ENCODE data around the gene HSH2D.

Gene HSH2D

DNA sequence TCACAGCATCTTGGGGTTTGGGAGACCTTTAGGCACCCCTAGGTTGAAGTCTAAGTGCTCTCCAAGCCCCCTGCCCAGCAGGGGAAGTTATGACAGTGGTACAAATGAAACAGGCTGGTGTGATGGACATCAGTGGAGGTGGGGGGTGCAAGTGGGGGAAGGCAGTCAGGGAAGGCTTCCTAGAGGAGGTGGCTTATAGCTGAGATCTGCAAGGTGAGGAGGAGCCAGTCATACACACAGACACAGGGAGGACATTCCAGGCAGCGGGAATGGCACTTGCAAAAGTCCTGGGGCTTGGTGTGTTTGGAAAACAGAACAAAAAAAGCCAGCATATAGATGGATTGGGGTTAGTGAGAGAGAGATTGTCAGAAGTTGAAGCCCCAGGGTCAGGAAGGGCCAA lies 11.6 kb downstream of the HSH2D start:
- H3K4me3 ChIP-seq (replicated peaks; ENCODE audit: low read depth, low read length): no peak overlapping the region
- TF ChIP-seq, protein P1, sequence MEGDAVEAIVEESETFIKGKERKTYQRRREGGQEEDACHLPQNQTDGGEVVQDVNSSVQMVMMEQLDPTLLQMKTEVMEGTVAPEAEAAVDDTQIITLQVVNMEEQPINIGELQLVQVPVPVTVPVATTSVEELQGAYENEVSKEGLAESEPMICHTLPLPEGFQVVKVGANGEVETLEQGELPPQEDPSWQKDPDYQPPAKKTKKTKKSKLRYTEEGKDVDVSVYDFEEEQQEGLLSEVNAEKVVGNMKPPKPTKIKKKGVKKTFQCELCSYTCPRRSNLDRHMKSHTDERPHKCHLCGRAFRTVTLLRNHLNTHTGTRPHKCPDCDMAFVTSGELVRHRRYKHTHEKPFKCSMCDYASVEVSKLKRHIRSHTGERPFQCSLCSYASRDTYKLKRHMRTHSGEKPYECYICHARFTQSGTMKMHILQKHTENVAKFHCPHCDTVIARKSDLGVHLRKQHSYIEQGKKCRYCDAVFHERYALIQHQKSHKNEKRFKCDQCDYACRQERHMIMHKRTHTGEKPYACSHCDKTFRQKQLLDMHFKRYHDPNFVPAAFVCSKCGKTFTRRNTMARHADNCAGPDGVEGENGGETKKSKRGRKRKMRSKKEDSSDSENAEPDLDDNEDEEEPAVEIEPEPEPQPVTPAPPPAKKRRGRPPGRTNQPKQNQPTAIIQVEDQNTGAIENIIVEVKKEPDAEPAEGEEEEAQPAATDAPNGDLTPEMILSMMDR (IDR thresholded peaks at IDR 0.05; ENCODE audit: low read depth, low read length, missing control alignments): no peak
- DNase-seq (ENCODE audit: extremely low read depth, low read depth): no peak

DNA sequence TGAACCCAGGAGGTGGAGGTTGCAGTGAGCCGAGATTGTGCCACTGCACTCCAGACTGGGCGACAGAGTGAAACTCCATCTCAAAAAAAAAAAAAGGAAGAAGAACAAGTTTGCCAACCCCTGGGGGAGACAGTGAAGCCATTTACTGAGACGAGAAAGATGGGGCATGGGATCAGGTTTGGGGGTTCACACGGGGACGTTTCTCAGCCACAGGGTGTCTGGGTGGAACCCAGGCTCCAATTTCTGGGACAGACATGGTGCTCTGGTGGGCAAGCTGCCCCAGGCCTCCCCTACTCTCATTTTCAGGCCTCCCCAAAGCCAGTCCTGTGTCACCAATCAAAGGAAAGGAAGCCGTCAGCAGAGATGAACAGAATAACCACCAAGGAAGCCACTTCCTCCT lies 13.4 kb downstream of the HSH2D start:
- TF ChIP-seq, protein P1 (IDR thresholded peaks at IDR 0.05; ENCODE audit: low read depth, low read length, missing control alignments): no peak
- no peak overlapping the region for H3K4me3 ChIP-seq (replicated peaks; ENCODE audit: low read depth, low read length)
- no peak for DNase-seq (ENCODE audit: extremely low read depth, low read depth)

DNA sequence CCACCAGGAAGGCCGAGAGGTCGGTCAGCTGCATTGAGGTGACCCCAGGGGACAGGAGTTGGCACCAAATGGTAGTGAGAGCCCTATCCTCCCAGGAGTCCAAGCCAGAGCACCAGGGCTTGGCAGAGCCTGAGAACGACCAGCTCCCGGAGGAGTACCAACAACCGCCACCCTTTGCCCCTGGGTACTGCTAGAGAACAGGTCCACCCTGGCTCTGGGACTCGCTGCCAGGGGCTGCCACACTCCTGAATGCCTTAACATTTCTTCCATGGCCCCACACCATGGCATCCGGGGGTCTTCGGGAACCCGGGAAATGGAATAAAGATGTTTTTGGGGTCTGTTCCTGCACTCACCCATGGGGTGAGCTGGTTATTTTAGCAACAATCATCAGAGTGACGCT lies 14.1 kb downstream of the HSH2D start:
- DNase-seq (ENCODE audit: extremely low read depth, low read depth): no peak
- TF ChIP-seq, protein P1 (IDR thresholded peaks at IDR 0.05; ENCODE audit: low read depth, low read length, missing control alignments): no peak
- H3K4me3 ChIP-seq (replicated peaks; ENCODE audit: low read depth, low read length): no peak overlapping the region

DNA sequence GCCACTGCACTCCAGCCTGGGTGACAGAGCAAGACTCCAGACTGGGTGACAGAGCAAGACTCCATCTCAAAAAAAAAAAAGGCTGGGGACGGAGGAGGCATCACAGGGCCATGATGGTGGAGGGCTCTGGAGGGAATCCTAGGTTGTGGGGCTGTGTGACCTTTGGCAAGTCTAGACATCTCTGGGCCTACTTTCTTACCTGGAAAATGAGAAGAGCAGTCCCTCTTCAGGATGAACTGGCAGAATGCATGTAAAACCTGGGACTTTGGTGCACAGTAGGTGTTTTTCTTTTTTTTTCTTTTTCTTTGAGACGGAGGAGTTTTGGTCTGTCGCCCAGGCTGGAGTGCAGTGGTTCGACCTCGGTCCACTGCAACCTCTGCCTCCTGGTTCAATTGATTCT lies 16.2 kb downstream of the HSH2D start:
- no peak overlapping the region for H3K4me3 ChIP-seq (replicated peaks; ENCODE audit: low read depth, low read length)
- TF ChIP-seq, protein P1 (IDR thresholded peaks at IDR 0.05; ENCODE audit: low read depth, low read length, missing control alignments): no peak
- DNase-seq (ENCODE audit: extremely low read depth, low read depth): no peak

DNA sequence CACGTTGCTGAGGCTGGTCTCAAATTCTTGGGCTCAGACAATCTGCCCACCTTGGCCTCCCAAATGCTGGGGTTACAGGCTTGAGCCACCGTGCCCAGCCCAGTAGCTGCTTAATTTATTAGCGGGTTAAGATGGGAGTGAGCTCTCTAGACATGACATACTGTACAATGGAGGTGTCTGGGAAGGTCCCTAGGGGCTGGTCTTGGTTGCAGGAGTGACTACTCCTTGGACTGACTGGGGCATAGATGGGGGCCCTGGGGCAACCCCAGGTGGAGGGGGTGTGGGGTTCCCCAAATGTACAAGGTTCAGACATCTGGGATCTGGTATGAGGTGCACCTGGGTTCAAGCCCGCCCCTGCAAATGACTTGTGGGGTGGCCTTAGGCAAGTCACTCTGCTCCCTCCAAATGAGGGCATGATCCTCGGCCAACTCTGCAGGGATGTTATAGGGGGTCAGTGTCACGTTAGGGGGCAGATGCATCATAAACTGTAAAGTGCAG lies 17.0 kb downstream of the HSH2D start:
- no peak for DNase-seq (ENCODE audit: extremely low read depth, low read depth)
- H3K4me3 ChIP-seq (replicated peaks; ENCODE audit: low read depth, low read length): no peak overlapping the region
- TF ChIP-seq, protein P1 (IDR thresholded peaks at IDR 0.05; ENCODE audit: low read depth, low read length, missing control alignments): no peak

DNA sequence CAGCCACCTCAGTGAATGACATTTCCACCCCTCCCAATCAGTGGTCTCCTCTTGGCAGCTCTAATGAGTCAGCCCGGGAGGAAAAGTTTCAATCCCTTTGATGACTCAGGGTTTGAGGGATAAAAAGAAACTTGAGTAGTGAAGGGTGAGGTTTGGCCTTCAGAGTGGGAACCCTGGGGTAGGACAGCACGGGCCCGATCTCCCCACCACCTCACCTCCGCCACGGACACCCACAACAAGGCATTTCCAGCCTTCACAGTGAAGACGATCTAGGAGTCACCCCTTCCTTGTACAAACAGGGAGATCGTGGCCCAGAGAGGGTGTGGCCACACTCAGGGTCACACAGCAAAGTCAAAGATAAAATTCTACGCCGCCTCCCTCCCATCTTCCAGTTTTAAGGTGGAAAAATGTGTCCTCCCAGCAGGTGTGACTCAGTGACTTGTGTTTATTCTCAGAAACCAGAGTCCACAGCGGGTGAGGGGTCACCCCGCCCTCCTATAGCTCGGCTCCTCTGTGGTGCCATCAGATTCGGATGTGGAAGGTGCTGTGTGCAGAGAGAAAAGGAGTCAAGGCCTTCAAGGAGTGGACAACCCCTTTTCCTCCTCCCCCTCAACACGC lies 17.6 kb downstream of the HSH2D start:
- no peak overlapping the region for H3K4me3 ChIP-seq (replicated peaks; ENCODE audit: low read depth, low read length)
- peak; percentile 59 for DNase-seq (ENCODE audit: extremely low read depth, low read depth)

More for the DNA sequence above, 17.6 kb downstream of the HSH2D start:
- TF ChIP-seq, protein P1 (IDR thresholded peaks at IDR 0.05; ENCODE audit: low read depth, low read length, missing control alignments): no peak
